Skeletal muscle satellite cell (primary cell): ENCODE results near the gene PIK3R6.

Source experiments
- H3K27me3 ChIP-seq: 2 replicates; pipeline ENCODE4 v1.7.0; 2013; ENCODE audit warnings: low read length; ENCODE audit not compliant: control insufficient read depth, insufficient read depth
- H3K36me3 ChIP-seq: 2 replicates; pipeline ENCODE4 v1.7.0; 2013; ENCODE audit warnings: mild to moderate bottlenecking, control low read depth, low read length; ENCODE audit not compliant: insufficient read depth
- H3K4me1 ChIP-seq: 2 replicates; pipeline ENCODE4 v1.7.0; 2013; ENCODE audit warnings: low read length; ENCODE audit not compliant: control insufficient read depth, insufficient read depth
- H3K4me2 ChIP-seq: 2 replicates; pipeline ENCODE4 v1.7.0; 2013; ENCODE audit warnings: mild to moderate bottlenecking, low read length
- H3K4me3 ChIP-seq: 2 replicates; pipeline ENCODE4 v1.7.0; 2013; ENCODE audit warnings: low read length
- H3K9ac ChIP-seq: 2 replicates; pipeline ENCODE4 v1.7.0; 2013; ENCODE audit warnings: mild to moderate bottlenecking, low read depth, low read length, moderate library complexity
- H3K9me3 ChIP-seq: replicated peaks from 2 replicates; pipeline ENCODE4 v1.7.0; 2013; ENCODE audit warnings: mild to moderate bottlenecking, control low read depth, low read length

The PIK3R6 gene

DNA sequence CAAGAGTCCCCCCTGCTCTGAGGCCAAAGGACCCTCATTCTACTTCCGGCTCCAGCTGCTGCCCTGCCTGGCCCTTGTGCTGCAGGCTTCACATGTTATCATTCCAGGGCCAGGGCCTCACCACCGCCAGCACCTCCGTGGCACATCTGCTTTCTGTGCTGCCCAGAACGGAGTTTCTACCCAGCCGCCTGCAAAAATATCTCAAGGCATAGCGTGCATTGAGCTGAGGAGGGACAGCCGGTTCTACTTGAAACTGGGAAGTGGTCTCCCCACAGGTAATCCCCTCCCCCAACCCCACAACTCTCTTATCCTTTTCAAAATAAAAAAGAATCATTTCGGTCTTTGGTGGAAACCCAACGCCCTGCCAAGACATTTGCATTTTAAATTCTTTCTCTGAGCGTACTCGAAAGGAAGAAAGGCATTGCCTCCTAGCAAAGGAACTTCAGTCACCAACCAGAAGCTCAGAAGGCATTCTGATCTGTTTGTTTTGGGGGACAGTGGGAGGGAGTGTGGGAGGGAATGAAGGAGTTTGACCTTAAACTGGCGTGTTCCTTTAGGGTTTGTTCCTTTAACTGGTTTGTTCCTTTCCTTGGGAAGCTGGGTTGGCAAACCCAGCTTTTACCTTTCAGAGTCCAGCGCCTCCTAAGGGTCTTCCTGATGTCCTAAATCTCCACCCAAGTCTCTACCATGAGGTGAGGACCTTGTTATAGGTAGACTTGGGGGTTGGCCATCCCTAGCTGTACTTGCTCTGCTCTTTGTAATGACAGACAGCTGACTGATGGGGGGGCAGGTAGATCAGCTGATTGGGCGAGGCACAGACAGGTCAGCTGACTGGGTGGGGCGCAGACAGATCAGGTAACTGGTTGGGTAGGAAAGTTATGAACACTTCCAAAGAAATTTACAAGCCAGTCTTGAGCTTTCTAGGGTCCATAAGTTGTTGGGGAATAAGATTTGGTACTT, 33.4 kb upstream of the PIK3R6 start:
- Histone ChIP-seq H3K27me3 (no peaks in the 10 kb centered on the region), H3K9ac (no peak overlapping the region), H3K36me3 (no peaks in the 10 kb centered on the region), H3K9me3 (no peaks in the 10 kb centered on the region), H3K4me1 (no peaks in the 10 kb centered on the region), H3K4me2 (no peak overlapping the region), H3K4me3 (no peak overlapping the region)

DNA sequence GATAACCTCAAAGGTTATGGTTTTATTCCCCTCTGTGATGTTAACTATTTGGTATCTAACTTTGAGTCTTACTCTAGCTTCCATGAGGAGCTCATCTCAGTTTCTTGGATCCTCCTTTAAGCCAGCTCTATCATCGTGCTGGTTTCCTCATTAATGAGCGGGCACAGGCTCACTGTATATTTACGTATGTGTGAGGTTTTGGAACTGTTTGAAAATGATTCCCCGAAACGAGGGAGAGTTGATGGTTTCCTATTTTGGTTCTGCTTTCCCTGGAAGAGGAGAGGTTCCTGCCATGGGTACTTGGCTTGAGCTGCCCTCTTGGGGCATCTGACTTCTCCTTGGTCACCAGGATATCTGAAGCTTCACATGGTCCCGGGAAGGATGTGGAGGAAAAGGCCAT, 32.7 kb upstream of the PIK3R6 start:
- H3K27me3 ChIP-seq: no peaks in the 10 kb centered on the region
- H3K36me3 ChIP-seq: no peaks in the 10 kb centered on the region

DNA sequence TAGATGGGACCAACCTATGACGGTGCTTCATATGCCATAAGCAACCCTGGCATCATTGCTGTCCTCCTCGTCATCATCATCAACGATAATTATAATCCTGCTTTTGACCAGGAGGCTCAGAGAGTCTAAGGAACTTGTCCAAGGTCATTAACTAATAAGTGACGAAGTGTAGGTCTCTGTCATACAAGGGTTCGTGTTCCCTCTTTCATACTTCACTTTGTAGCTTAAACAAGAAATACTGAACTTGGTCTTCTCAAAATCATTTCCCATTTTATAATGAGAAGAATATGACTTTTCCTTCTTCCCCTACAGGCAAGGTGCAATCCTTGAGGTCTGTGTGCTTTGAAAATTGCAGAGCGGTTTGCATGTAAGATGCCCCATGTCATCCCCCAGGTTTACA, 31.2 kb upstream of the PIK3R6 start:
- H3K9me3 ChIP-seq: no peaks in the 10 kb centered on the region
- H3K4me2 ChIP-seq: no peak overlapping the region
- no peak overlapping the region for H3K9ac ChIP-seq
- no peaks in the 10 kb centered on the region for H3K27me3 ChIP-seq
- H3K4me1 ChIP-seq: no peaks in the 10 kb centered on the region
- no peaks in the 10 kb centered on the region for H3K36me3 ChIP-seq
- no peak overlapping the region for H3K4me3 ChIP-seq

More for the DNA sequence above, 32.7 kb upstream of the PIK3R6 start:
- Histone ChIP-seq H3K4me2 (no peak overlapping the region), H3K9ac (no peak overlapping the region), H3K9me3 (no peaks in the 10 kb centered on the region), H3K4me3 (no peak overlapping the region), H3K4me1 (no peaks in the 10 kb centered on the region)

DNA sequence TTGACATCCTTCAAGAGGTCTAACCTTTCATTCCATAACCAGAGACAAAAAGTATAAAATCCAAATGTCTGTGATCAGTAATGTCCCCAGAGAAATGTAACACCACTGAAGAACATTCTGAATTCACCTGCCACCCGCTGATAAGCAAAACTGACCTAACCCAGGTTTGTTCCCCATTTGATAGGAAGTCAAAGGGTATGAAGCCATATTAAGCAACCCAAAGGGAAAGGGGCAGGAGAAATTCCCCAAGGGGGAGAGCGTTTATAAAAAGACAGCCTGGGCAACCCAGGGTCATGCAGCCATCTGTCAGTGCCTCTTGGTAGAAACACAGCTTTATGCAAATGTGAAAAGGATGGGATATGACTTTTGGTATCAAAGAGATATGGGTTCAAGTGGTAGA, 30.7 kb upstream of the PIK3R6 start:
- Histone ChIP-seq H3K9ac (no peak overlapping the region), H3K36me3 (no peaks in the 10 kb centered on the region), H3K4me1 (no peaks in the 10 kb centered on the region), H3K9me3 (no peaks in the 10 kb centered on the region), H3K4me3 (no peak overlapping the region), H3K4me2 (no peak overlapping the region), H3K27me3 (no peaks in the 10 kb centered on the region)

DNA sequence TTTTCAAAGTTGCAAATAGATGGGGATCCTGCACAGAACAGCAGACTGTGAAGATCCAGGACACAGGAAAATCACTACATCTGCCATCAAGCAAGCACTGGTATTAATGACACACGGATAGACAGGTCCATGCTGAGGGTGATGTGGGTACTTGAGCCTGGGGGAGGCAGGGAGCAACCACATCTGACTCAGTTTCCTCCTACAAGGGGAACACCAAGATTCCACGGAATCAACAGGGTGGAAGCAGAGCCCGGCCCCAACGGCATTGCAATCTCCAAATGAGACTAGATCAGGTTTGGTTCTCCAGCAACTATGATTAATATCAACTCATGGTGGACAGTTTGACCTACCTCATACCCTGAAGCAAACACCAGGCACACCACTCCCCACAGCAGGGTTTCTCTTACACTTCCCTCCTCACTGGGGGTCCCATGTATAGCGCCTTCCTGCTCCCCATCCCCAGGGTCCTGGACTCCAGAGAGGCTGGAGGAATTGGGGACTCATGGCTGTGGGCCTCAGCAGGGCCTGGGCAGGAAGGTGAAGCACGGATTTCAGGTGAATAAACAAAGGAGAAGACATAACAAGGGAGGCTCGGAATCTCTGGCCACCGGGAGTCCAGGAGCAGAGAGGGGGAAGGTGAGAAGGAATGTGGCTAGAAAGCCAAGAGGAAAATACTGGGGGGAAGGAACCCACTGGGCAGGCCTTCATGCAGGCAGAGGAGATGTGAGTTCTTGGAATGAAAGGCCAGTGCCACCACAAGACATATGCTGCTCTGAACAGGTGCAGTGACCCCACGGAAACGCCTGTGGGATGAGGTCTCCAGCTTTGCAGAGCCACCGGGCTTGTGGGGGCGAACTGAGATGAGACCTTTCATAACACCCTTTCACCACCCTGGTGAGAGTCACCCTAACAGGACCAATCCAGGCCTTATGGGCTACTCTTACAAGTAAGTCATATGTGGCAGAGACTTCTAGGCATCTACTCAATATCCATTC, 29.5 kb upstream of the PIK3R6 start:
- Histone ChIP-seq H3K36me3 (no peaks in the 10 kb centered on the region), H3K4me3 (no peak overlapping the region), H3K27me3 (no peaks in the 10 kb centered on the region), H3K9me3 (no peaks in the 10 kb centered on the region), H3K4me1 (no peaks in the 10 kb centered on the region), H3K4me2 (no peak overlapping the region), H3K9ac (no peak overlapping the region)

DNA sequence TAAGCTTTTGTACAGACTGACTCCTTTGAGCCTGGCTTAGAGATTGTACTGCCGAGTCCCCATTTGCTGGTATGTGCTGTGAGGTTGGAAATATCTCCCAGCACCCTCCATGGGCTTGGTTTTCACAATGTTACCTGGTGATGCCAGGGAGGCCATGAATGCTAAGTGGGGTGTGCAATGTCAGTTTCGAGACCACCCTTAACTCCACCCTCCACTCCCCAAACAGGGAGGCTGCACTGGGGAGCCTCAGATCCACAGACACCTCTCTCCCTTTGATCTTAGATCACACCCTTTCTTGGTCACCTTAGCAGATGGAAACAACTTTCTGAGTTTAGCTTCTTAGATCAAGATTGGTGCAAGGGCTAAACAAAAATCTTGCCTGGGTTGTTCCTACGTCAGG, 28.6 kb upstream of the PIK3R6 start:
- Histone ChIP-seq H3K27me3 (no peaks in the 10 kb centered on the region), H3K4me3 (no peak overlapping the region), H3K36me3 (no peaks in the 10 kb centered on the region), H3K4me1 (no peaks in the 10 kb centered on the region), H3K4me2 (no peak overlapping the region), H3K9ac (no peak overlapping the region), H3K9me3 (no peaks in the 10 kb centered on the region)

DNA sequence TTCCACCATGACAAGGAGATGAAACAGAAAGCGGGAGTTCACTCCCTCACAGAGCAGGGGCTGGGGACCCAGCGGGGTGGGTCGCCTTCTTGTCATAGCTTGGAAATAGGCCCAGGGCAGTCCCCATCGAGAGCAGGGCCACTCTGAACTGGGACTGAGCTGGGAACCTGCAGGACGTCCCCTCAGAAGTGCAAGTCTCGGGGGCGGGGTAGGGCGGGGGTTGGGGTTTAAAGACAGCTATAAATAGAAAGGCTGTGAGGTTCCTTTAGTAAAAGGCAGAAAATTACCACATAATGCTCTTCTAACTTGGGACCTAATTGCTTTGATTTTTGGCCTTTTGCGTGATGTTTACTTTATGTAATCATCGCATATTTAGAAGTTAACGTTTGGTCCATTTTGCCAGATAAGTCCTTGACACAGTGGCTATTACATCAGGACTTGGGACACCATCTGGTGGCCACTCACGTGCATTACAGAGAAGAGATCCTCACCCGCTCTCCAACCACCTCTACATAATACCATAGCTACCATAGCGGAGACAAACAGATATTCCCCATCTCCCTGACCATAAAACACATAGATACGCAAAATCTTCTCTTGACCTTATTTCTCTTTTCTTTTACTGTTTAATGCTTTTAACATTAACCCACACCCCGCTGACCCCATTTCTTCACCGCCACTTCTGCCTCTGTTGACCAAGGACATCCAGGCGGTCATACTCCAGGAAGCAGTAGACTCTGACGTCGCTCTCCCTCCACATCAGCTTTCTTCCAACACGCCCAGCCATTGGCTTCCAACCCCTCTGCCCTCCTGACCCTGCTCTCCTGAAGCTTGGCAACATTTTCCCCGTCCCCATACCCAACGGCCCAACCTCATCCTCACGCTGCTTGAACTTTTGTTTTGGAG, 27.5 kb upstream of the PIK3R6 start:
- Histone ChIP-seq H3K9ac (no peak overlapping the region), H3K9me3 (no peaks in the 10 kb centered on the region), H3K4me1 (no peaks in the 10 kb centered on the region), H3K4me2 (no peak overlapping the region), H3K36me3 (no peaks in the 10 kb centered on the region), H3K27me3 (no peaks in the 10 kb centered on the region), H3K4me3 (no peak overlapping the region)

DNA sequence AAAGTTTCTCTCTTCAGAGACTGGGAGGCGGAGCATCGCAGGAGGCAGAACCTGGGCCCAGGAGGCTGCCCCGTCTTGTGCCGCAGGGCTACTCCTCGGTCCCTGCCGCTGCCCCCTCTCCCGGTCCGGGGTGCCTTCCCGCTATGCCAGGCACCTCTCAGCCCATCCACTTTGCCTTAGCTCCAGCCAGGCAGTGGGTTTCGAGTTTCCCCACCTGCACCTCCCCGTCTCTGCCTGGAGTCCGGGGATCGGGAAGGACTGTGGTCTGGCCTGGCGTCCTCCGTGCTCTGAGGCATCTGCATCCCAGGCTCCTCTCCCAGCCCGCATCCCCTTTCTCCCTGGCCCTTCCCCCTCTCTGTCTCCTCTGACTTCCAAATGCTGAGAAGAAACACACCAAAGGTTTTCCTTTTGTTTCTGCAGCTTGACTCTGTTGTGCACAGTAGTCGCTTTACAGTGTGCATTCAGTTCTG, 26.8 kb upstream of the PIK3R6 start:
- Histone ChIP-seq H3K4me3 (no peak overlapping the region), H3K9me3 (no peaks in the 10 kb centered on the region), H3K4me2 (no peak overlapping the region), H3K27me3 (no peaks in the 10 kb centered on the region), H3K36me3 (no peaks in the 10 kb centered on the region), H3K4me1 (no peaks in the 10 kb centered on the region), H3K9ac (no peak overlapping the region)

DNA sequence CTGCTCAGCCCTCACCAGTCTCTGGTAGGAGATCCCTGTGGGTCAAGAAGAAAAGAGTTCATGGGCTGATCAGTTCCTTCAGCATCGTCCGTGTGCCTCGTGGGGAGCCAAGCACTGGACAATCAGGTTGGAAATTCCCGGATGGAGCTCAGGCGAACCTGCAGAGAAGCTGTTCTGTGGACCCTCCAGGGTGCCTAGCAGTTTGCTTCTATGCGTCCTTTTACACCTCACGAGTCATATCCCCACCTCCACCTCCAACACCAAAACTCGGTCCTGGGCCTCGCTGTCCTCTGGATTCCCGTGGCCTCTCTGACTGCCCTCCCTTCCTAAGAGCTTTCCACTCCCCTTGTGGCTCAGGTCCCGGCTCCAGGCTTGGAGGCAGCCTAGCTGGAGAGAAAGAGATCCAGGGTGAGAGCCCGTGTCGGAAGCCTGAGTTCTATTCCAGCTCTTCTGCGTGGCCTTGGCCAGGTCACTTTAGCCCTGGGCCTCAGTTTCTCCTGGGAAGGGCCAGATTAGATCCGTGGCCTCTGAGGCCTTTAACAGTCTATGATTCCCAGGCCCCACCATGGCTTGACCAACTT, 26.2 kb upstream of the PIK3R6 start:
- H3K27me3 ChIP-seq: no peaks in the 10 kb centered on the region
- H3K4me2 ChIP-seq: no peak overlapping the region
- H3K4me3 ChIP-seq: no peak overlapping the region
- no peaks in the 10 kb centered on the region for H3K36me3 ChIP-seq
- no peak overlapping the region for H3K9ac ChIP-seq
- no peaks in the 10 kb centered on the region for H3K4me1 ChIP-seq
- no peaks in the 10 kb centered on the region for H3K9me3 ChIP-seq

DNA sequence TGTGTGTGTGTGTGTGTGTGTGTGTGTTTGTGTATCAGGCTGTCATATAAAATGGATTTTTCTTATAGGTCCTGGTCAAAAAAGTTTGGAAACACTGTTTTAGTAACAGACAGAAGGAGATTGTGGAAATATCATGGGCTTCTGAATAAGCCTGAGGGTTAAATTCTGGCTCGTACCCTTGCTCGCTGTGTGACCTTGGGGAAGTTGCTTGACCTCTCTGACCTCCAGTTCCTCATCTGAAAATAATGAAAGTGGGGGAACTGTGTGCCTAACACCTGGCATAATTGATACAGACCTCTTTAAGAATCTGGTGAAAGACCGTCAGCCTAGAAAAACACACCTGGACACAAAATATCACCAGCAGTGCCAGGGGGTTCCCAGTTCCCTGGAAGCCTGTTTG, 25.6 kb upstream of the PIK3R6 start:
- H3K4me2 ChIP-seq: no peak overlapping the region
- no peaks in the 10 kb centered on the region for H3K27me3 ChIP-seq
- no peaks in the 10 kb centered on the region for H3K4me1 ChIP-seq
- no peaks in the 10 kb centered on the region for H3K9me3 ChIP-seq
- H3K4me3 ChIP-seq: no peak overlapping the region
- H3K9ac ChIP-seq: no peak overlapping the region
- no peaks in the 10 kb centered on the region for H3K36me3 ChIP-seq
